Activated CD4-positive, alpha-beta T cell treated with anti-CD3 and anti-CD28 coated beads, Interleukin-2, amount 50 U/mL, for 1 hour (primary cell): ENCODE measurements around the gene AFAP1L1.
"Not testable (repeated sequence)": the region's sequence is repeated elsewhere in the genome, so short reads cannot be mapped to it uniquely, and the experiment has no call there.

Experiments used
- DNase-seq: peaks from one replicate; pipeline ENCODE4 v3.0.0-alpha.2; 2020

Gene AFAP1L1

DNA sequence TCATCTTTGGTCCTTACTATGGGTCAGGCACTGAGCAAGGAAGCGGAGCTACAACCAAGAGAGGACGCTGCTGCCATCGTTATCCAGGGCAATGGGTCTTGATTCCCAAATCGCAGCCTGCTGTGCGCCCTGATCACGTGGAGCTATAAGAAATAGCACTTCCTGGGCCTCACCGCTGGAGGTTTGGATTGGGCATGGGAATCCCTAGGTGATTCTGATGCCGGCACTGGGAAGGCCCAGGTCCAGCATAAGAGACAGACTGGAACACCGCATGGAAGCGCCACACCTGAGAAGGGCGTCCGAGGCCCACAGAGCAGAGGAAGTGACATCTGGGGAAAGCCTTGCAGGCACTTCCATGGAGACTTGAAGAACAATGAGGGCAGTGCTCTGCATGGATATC, 104.4 kb downstream of the AFAP1L1 start:
- DNase-seq = no peak

GRCh38 chr5:149376711-149377447, 105.2 kb downstream of the AFAP1L1 start:
- DNase-seq = no peak

DNA sequence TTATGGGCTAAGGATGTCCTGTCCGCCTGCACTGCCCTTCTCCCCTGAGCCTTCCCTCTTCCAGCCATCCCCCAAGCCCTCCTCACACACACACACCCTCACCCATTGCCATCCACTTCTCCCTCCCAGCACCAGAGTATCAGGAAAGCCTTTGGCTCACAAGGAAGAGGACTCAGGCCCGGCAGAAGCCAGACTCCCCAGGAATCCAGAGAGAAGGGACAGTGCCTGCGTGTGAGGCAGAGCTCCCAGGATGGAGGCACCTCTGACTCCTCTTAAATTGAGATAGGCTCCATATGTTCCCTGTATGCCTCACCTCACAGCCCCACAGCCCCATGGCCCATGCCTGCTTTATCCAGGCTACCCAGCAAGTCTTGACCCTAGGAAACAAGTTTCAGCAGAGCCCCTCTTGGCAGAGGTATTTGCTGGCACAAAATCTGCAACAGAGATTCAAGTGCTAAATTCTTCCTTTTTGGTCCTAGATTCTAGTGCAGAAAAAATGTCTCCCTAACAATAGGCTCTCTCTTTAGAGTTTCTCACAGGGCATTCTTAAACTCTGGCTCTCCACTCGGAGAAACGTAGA, 106.7 kb downstream of the AFAP1L1 start:
- no peak for DNase-seq

DNA sequence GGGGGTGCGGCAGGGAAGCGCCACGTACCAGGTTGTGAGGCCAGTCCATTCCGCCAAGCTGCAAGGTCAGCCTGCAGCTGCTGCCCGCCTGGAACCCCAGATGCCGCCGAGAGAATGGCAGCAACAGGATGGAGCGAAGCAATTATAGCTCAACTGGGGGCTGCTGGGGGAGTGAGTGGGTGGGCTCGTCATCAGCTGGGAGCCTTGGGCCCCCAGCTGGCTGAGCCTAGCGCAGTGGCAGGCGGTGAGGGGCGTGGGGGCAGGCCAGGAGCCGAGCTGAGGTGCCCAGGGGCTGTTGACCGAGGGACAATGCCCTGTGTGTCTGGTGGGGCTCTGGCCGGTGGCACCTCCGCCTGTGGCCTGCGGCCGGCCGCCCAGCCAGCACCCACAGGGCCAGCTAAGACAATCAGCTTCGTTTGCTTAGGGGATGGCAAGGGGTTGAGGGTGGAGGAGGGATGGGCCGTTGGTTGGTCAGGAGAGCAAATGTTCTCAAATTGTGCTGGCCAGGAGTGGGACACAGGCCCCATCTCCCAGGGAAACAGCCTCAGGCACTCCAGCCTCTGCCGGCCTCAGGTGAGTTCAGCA, 107.6 kb downstream of the AFAP1L1 start, which contains the start of gene IL17B:
Gene IL17B, minus strand, starts transcription at position 116 of the 585 bp plus-strand sequence. Its CDS starts 67 bp downstream, at position 49.
- DNase-seq = no peak

GRCh38 chr5:149379818-149380374, 108.2 kb downstream of the AFAP1L1 start:
- no peak for DNase-seq

DNA sequence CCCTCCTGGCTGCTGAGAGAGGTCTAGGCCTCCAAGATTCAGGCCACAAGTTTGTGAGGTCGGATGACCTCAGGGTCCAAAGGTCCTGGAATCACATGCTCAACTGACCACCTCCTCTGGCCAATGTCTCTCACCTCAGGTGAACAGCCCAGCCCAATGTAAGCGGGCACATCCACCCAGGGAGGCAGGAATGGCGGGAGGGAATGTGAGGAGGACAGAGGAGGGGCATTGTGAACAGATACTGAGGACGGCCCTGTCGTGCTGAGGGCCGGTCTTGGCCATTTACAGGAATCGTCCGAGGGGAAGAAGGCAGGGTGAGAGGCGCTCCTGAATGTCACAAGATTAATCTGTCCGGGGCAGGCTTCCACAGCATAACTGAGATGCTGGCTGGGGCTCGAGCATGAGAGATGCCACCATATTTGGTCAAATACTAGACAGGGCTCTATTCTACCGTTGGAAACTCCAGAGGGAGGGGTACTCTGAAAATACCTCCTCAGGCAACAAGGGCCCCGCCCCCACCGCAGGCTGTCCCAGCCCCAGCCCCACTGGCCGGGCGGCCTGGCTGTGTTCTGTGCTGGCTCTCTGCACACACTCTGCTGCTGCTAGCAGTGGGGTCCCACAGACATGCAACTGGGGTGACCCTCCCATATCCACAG, 108.9 kb downstream of the AFAP1L1 start:
- no peak for DNase-seq

DNA sequence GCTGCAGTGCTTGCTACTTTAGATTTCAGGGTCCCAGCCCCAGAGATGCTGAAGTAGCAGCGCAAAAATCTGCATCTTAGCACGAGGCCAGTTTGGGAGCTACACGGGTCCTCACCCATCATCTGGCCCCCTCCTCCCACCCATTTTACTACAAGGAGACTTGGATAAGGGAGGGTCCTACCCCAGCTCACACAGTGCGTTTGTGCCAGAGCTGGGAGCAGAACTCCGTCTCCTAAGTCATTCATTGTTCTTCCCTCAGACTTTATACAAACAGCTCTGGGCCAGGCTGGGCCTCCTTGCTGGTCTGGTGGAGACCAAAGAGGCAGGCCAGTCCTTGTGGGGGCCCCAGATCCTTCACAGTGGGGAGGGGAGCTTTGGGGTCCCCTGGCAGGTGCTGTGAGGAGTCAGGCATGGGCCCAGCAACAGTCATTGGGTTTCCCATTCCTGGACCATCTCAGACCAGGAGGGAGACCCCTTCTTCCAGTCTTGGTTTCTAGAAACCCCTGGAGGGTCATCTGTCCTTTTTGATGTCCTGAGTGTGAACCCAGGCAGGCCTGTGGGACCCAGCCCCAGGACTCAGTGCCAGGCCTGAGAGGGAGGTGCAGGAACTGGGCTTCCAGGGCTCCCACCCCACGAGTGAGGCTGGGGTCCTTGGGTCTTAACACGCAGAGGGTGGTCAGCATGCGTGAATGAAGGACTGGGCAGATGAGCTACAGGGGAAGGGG, 109.8 kb downstream of the AFAP1L1 start:
- no peak for DNase-seq

DNA sequence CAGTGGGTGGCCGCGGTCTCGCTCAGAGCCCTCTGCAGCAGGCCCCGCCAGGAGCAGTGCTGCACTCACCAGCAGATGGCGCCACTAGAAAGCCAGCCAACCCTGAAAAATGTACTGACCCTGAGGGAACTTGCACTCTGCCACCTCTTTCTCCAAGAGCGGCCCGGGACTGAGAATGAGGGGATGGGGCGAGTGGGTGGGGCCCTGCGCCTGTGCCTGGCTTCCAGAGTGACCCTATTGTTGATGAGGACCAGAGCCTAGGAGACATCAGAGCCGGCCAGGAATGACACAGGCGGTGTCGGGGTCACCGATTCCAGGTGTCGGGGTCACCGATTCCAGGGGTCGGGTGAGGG, 110.3 kb downstream of the AFAP1L1 start:
- DNase-seq = peak; percentile 73

GRCh38 chr5:149382517-149383220, 111.0 kb downstream of the AFAP1L1 start:
- DNase-seq = no peak

DNA sequence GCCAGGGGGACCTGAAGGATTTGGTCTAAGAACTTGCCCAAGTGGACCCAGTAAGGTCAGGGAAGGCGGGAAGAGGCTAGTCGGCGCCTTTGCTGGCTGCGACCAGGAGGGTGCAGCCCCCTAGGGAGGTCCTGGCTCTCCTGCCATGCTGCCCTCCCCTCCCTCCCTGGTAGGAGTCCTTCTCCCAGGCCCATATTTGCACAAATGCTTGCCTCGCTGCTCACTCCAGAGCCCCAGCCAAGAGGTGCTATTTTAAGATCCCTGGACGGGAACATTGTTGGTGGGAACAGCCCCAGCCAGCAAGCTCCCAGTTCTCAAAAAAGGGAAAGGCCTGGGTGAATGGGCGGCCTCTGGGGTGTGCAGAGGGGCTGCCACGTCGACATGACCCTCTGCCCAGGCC, 111.7 kb downstream of the AFAP1L1 start:
- DNase-seq = no peak

DNA sequence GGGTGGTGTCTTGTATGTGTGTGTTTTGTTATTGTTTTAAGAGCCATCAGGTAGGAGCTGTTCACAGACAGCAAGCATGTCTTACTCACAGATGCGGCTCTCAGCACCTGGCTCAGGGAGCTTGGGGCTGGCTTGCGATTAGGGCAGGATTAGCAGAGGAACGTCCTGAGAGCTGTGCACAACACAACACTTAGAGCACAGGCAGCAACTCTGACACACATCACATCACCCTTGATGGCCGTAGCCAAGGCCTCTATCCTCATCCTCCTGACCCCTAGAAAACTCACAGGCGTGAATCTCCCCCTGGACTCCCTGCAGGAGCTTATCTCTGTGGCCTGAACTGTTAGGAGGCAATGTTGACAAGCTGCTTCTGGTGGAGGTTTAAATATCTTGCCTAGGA, 114.5 kb downstream of the AFAP1L1 start:
- no peak for DNase-seq

DNA sequence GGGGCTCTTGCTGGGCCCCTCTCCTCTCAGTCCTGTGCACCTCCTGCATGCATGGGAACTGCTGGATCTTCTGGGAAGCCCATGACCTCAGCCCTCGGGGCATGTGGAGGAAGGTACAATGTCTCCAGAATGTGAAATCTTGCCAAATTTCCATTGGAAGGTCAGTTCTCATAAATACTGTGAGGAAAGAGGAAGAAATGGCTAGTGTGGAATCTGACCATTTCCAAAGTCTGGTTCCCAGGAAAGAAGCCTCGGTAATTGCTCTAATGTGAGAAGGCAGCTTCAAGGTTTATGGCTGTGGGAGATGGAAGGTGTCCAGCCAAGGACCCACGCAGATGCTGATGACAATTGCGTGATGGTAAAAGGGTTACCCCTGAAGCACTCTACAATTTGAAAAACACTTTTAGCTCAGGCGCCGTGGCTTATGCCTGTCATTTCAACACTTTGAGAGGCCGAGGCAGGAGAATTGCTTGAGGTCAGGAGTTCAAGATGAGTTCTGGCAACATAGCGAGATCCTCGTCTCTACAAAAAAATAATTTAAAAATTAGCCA, 115.5 kb downstream of the AFAP1L1 start:
- no peak for DNase-seq

- DNase-seq = no peak
Measured at GRCh38 chr5:149387982-149388381, 116.3 kb downstream of the AFAP1L1 start.

- DNase-seq = no peak
Measured at GRCh38 chr5:149388498-149389190, 117.0 kb downstream of the AFAP1L1 start.

- no peak for DNase-seq
Measured at GRCh38 chr5:149389552-149390495, 118.2 kb downstream of the AFAP1L1 start.

- not testable (repeated sequence) for DNase-seq
Measured at GRCh38 chr5:149391076-149391475, 119.4 kb downstream of the AFAP1L1 start.
